ENCODE measurements around the gene TGFB3.

DNA sequence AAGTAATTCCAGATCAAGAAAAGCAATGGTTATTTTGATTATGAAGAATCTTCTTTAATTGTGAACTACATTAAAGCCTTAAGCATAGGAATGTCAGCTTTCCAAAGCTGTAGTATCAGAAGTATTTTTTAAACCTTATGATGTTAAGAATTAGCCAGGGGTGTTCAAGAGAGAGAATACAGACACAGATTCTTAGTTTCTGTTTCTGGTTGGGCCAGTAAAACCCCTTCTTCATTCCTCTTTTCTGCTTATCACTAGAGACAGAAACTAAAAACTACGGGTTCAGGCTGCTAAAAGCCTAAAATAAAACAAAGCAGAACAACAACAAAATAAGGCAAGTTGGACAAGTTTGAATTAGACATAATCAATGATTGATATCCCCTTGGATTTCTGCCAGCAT lies 42.0 kb upstream of the TGFB3 start:
- TF ChIP-seq GATA3 (IDR thresholded peaks at IDR 0.05; ENCODE audit: low read depth, low read length) (no peak), GATA2 (IDR thresholded peaks at IDR 0.05; ENCODE audit: low read depth, low read length) (no peak)
